Peyer's patch (tissue), 4 donors: ENCODE results near the gene ERVH48-1.
"Not testable (repeated sequence)": the region's sequence is repeated elsewhere in the genome, so short reads cannot be mapped to it uniquely, and the experiment has no call there.

Experiments used
- CTCF ChIP-seq, 6 experiments: fragments of 450-650 bp in 4 of 6; fragments of 200-600 bp in 2 of 6; sonication (generic) in 1 of 6; IDR thresholded peaks; one replicate each; pipeline ENCODE4 v1.5.1; 2017 to 2019; ENCODE audit warnings: antibody characterized with exemption in 6 of 6, mild to moderate bottlenecking in 3 of 6, moderate library complexity in 1 of 6
- POLR2A ChIP-seq, 2 donors: fragments of 450-650 bp; IDR thresholded peaks; one replicate each; pipeline ENCODE4 v1.5.1; 2017; ENCODE audit warnings: antibody characterized with exemption in 2 of 2, mild to moderate bottlenecking in 2 of 2, moderate library complexity in 2 of 2

DNA sequence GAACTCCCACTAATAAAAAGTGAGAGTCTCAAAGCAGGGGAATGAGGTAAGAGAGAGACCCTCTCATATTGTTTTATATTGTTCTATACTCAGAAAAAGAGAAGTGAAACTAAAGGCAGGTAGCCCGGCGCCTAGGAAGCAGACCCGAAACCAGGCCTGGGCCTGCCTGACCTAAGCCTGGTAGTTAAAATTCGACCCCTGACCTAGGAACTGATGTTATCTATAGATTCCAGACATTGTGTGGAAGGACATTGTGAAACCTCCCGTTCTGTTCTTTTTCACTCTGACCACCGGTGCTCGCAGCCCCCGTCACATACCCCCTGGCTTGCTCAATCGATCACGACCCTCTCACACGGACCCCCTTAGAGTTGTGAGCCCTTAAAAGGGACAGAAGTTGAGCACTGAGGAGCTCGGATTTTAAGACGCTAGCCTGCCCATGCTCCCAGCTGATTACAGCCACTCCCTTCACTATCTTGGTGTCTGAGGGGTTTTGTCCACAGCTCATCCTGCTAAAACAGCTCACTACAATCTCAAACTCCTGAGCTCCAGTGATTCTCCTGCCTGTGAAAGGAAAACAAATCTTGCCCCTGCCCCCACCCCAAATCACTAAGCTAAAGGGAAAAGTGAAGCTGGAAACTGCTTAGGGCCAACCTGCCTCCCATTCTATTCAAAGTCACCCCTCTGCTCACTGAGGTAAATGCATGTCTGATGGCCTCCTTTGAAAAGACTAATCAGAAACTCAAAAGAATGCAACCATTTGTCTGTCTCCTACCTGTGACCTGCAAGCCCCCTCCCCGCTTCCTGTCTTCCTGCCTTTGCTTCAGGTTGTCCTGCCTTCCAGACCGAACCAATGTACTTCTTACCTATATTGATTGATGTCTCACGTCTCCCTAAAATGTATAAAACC lies 11.9 kb upstream of the ERVH48-1 start:
- TF ChIP-seq CTCF, POLR2A (IDR thresholded peaks at IDR 0.05): not testable (repeated sequence)
